ENCODE measurements around the gene NIN.

- TF ChIP-seq, protein P1, sequence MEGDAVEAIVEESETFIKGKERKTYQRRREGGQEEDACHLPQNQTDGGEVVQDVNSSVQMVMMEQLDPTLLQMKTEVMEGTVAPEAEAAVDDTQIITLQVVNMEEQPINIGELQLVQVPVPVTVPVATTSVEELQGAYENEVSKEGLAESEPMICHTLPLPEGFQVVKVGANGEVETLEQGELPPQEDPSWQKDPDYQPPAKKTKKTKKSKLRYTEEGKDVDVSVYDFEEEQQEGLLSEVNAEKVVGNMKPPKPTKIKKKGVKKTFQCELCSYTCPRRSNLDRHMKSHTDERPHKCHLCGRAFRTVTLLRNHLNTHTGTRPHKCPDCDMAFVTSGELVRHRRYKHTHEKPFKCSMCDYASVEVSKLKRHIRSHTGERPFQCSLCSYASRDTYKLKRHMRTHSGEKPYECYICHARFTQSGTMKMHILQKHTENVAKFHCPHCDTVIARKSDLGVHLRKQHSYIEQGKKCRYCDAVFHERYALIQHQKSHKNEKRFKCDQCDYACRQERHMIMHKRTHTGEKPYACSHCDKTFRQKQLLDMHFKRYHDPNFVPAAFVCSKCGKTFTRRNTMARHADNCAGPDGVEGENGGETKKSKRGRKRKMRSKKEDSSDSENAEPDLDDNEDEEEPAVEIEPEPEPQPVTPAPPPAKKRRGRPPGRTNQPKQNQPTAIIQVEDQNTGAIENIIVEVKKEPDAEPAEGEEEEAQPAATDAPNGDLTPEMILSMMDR (IDR thresholded peaks at IDR 0.05 in 8 of 11, conservative IDR thresholded peaks at IDR 0.05 in 3 of 11): no peak
- TF ChIP-seq POLR2A (IDR thresholded peaks at IDR 0.05) (no peak), POLR2AphosphoS5 (IDR thresholded peaks at IDR 0.05) (no peak)
Observed at GRCh38 chr14:50744231-50744630, 86.7 kb downstream of the NIN start.
